Stomach (tissue), 9 donors: ENCODE measurements around the gene CENPP. TPM values are rescaled to one million over a fixed set of nuclear protein-coding genes. Genes with fewer than 3 reads are reported as not detected.

Experiments used
- DNase-seq, 2 donors: peaks; one replicate each; pipeline versions ENCODE4 v3.0.0 to v3.0.0-alpha.2; 2013 to 2019
- H3K27ac ChIP-seq, 5 donors: fragments of 200-600 bp in 4 of 5; sonication (generic) in 4 of 5; one replicate each; pipeline ENCODE4 v1.5.1; 2013 to 2019; ENCODE audit warnings: mild to moderate bottlenecking in 1 of 5, moderate library complexity in 1 of 5
- H3K27me3 ChIP-seq, 3 donors: fragments of 200-600 bp; sonication (generic); one replicate each; pipeline ENCODE4 v1.5.1; 2017 to 2019; ENCODE audit warnings: mixed run types in 1 of 3
- H3K36me3 ChIP-seq, 4 donors: fragments of 200-600 bp; sonication (generic); 1 replicate in 3 of 4; 2 replicates in 1 of 4; pipeline ENCODE4 v1.5.1; 2016 to 2019
- H3K4me1 ChIP-seq, 4 donors: fragments of 200-600 bp; sonication (generic); one replicate each; pipeline ENCODE4 v1.5.1; 2016 to 2019
- H3K4me3 ChIP-seq, 4 donors: fragments of 200-600 bp; sonication (generic) in 3 of 4; one replicate each; pipeline ENCODE4 v1.5.1; 2016 to 2019; ENCODE audit warnings: mild to moderate bottlenecking in 1 of 4
- H3K9me3 ChIP-seq, 4 donors: fragments of 200-600 bp; sonication (generic); one replicate each; pipeline ENCODE4 v1.5.1; 2016 to 2019
- EP300 ChIP-seq: sonication (generic); formaldehyde crosslinking; IDR thresholded peaks from one replicate; pipeline ENCODE4 v1.6.1; 2017; ENCODE audit warnings: antibody characterized with exemption
- POLR2A ChIP-seq, 4 donors: fragments of 450-650 bp; IDR thresholded peaks; one replicate each; pipeline ENCODE4 v1.6.1; 2016; ENCODE audit warnings: antibody characterized with exemption in 4 of 4, control low read depth in 2 of 4, mild to moderate bottlenecking in 1 of 4, moderate library complexity in 1 of 4
- POLR2AphosphoS5 ChIP-seq, 3 donors: sonication (generic); formaldehyde crosslinking; IDR thresholded peaks; one replicate each; pipeline ENCODE4 v1.6.1; 2016; ENCODE audit warnings: antibody characterized with exemption in 3 of 3
- WGBS, 5 donors: extraction: QIAGEN DNeasy Blood & Tissue Kit in 3 of 5; methylation state at CpG; one replicate each; pipeline versions ENCODE4 v1.1.5 to v1.1.7; 2013 to 2018; 5-methylcytosine and 5-hydroxymethylcytosine counted together
- intact Hi-C: fragments of 100-400 bp; cut with DNase I; formaldehyde crosslinking; loops from one replicate; pipeline ENCODE4 v1.15.1; 2023; ENCODE audit warnings: low total_unique reads
- polyA plus RNA-seq, 3 donors: library from polyadenylated mRNA; stranded (reverse); fragments of 200-250 nt; gene quantifications; one replicate each; pipeline ENCODE4 v1.2.3, GENCODE V29; 2013
- total RNA-seq, 5 donors: library from RNA; depleted of rRNA; stranded (reverse); fragments of >200 nt; gene quantifications; one replicate each; pipeline versions ENCODE4 v1.1.0 to v1.2.3, GENCODE V29; 2014 to 2016
- TF ChIP-seq, protein P1 (sequence below), 7 experiments: fragments of 450-650 bp in 4 of 7; fragments of 200-600 bp in 3 of 7; sonication (generic) in 3 of 7; IDR thresholded peaks; one replicate each; pipeline ENCODE4 v1.5.1; 2016 to 2019; ENCODE audit warnings: antibody characterized with exemption in 7 of 7, control low read depth in 2 of 7, mild to moderate bottlenecking in 1 of 7
- donor health status: healthy with polysubstance abuse.
- donor health status: Bipolar disorder and iron deficiency.
- donor health status: healthy.

The CENPP gene
- total and polyA plus RNA-seq, 8 donors: 1.3 to 37.9 (median 3.2) TPM

DNA sequence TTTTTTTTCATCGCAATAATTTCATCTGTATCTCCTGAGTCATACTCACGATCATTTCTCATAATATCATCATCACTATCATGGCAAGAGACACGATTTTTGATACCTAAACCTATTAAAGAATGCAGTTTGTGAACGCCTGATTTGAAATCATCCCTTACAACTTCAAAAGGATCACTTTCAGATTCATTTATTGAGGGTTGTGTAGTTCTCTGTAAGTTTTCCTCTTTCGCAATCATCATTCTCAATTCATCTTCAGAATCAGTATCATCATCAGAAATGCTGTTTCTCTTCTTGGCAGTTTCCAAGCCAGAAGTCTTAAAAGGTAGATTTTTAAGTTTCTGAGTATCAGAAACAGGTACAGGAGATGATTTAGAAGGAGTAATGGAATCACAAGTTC lies 10.3 kb upstream of the CENPP start:
- no peak for DNase-seq
- Histone ChIP-seq H3K27ac (no peak overlapping the region), H3K4me3 (no peak overlapping the region), H3K36me3 (peaks cover 42 to 88% (median 82%) of the 10 kb centered on the region in 4 donors), H3K9me3 (no peaks in the 10 kb centered on the region), H3K4me1 (peaks cover 0 to 15% (median 0%) of the 10 kb centered on the region in 4 donors), H3K27me3 (no peaks in the 10 kb centered on the region)
- WGBS, 5 donors: 87 to 95% (median 92%) methylated on average over 5 of the region's 5 CpGs
- intact Hi-C loops: no loop called here
- TF ChIP-seq POLR2AphosphoS5 (IDR thresholded peaks at IDR 0.05) (no peak), EP300 (no peak), POLR2A (IDR thresholded peaks at IDR 0.05) (no peak)
- TF ChIP-seq, protein P1, sequence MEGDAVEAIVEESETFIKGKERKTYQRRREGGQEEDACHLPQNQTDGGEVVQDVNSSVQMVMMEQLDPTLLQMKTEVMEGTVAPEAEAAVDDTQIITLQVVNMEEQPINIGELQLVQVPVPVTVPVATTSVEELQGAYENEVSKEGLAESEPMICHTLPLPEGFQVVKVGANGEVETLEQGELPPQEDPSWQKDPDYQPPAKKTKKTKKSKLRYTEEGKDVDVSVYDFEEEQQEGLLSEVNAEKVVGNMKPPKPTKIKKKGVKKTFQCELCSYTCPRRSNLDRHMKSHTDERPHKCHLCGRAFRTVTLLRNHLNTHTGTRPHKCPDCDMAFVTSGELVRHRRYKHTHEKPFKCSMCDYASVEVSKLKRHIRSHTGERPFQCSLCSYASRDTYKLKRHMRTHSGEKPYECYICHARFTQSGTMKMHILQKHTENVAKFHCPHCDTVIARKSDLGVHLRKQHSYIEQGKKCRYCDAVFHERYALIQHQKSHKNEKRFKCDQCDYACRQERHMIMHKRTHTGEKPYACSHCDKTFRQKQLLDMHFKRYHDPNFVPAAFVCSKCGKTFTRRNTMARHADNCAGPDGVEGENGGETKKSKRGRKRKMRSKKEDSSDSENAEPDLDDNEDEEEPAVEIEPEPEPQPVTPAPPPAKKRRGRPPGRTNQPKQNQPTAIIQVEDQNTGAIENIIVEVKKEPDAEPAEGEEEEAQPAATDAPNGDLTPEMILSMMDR (IDR thresholded peaks at IDR 0.05): no peak

DNA sequence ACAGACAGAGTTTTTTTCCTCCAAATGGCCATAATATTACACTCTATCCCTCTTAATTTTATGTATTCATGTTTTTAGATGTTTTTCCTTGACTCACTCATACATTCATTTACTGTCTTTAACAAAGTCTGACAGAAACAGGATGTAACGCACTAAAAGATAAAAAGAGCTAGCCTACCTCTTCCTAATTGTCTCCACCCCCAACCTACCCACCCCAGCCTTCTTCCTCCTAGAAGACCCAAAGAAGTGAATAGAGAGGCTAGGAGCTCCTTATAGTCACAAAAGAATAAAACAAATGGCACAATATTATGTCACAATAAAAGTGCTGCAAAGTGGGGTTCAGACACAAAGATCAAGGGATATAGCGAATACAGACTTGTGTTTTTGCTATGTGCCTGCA lies 1.3 kb upstream of the CENPP start:
- Histone ChIP-seq H3K36me3 (peaks cover 18 to 39% (median 38%) of the 10 kb centered on the region in 4 donors), H3K4me1 (peaks cover 10 to 51% (median 26%) of the 10 kb centered on the region in 4 donors), H3K27ac (peak overlapping the region in 3 of 5 donors; percentile 84 to 98 (median 94)), H3K9me3 (no peaks in the 10 kb centered on the region), H3K4me3 (peak overlapping the region; percentile 74 to 86 (median 84)), H3K27me3 (no peaks in the 10 kb centered on the region)
- no peak for DNase-seq
- TF ChIP-seq POLR2AphosphoS5 (IDR thresholded peaks at IDR 0.05): no peak
- TF ChIP-seq, protein P1 (IDR thresholded peaks at IDR 0.05): no peak
- no peak for TF ChIP-seq EP300
- TF ChIP-seq POLR2A (IDR thresholded peaks at IDR 0.05): no peak
- intact Hi-C loops: no loop called here
- WGBS, 5 donors: 9 to 20% (median 12%) methylated on average over 2 of the region's 2 CpGs

DNA sequence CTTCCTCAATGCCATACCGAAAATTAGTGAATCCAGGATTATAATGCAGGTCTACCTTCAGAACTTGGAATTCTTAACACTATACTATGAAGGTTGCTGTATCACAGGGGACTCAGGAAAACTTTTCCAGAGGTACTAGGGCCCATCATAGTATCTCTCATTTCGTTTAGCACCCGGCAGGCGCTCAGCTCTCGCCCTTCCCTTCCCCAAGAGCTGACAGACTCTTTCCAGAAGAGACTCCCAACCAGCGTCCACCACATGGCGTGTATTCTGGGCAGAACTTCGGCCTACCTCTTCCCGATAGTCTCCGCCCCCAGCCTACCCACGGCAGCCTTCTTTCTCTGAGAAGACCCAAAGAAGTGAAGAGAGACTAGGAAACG lies 874 bp upstream of the CENPP start:
- H3K27ac ChIP-seq: peak overlapping the region; percentile 84 to 98 (median 94)
- no peak for TF ChIP-seq POLR2AphosphoS5 (IDR thresholded peaks at IDR 0.05)
- no peak for TF ChIP-seq POLR2A (IDR thresholded peaks at IDR 0.05)
- TF ChIP-seq EP300: no peak
- TF ChIP-seq, protein P1 (IDR thresholded peaks at IDR 0.05): no peak
- H3K36me3 ChIP-seq: peaks cover 14 to 34% (median 34%) of the 10 kb centered on the region in 4 donors
- WGBS, 5 donors: 0% methylated on average over 12 of the region's 12 CpGs
- H3K4me3 ChIP-seq: peak overlapping the region; percentile 74 to 86 (median 84)
- H3K27me3 ChIP-seq: no peaks in the 10 kb centered on the region
- intact Hi-C loops: no loop called here
- no peaks in the 10 kb centered on the region for H3K9me3 ChIP-seq
- no peak for DNase-seq
- peaks cover 10 to 51% (median 26%) of the 10 kb centered on the region in 4 donors for H3K4me1 ChIP-seq

DNA sequence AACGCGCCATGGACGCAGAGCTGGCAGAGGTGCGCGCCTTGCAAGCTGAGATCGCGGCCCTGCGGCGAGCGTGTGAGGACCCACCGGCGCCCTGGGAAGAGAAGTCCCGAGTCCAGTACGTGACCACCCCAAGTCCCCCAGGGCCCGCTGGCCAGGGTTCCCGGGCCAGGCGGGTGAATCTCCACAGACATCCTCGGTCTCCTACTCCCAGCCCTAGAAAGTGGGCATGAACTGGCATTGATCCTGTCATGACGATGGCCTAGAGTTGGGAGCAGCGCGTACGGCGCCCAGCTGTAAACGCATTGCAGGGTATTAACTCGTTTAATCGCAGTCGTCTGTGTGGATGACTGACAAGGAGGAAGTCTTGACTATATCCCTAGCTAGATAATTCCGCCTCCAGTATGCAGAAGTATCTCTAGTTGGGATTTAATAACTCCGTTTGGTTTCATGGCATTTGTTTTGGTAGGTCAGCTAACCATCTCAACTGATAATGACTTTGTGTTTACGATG lies 293 bp downstream of the CENPP start:
- Histone ChIP-seq H3K4me1 (peaks cover 10 to 51% (median 26%) of the 10 kb centered on the region in 4 donors), H3K27ac (peak overlapping the region; percentile 84 to 98 (median 94)), H3K4me3 (peak overlapping the region; percentile 74 to 86 (median 84)), H3K9me3 (no peaks in the 10 kb centered on the region), H3K27me3 (no peaks in the 10 kb centered on the region), H3K36me3 (peaks cover 6 to 23% (median 22%) of the 10 kb centered on the region in 4 donors)
- WGBS, 5 donors: 0 to 5% (median 1%) methylated on average over 13 to 30 of the region's 30 CpGs
- TF ChIP-seq POLR2A (IDR thresholded peaks at IDR 0.05): no peak
- TF ChIP-seq POLR2AphosphoS5 (IDR thresholded peaks at IDR 0.05): no peak
- TF ChIP-seq, protein P1 (IDR thresholded peaks at IDR 0.05): no peak
- TF ChIP-seq EP300: no peak
- DNase-seq: no peak
- intact Hi-C loops: no loop called here
